ENCODE results near the gene NEK2. TPM values are rescaled to one million over a fixed set of nuclear protein-coding genes. Genes with fewer than 3 reads are reported as not detected.

The NEK2 gene
- total and polyA plus RNA-seq, 8 donors: 1.5 to 6.1 (median 4.6) TPM; not detected in 3

DNA sequence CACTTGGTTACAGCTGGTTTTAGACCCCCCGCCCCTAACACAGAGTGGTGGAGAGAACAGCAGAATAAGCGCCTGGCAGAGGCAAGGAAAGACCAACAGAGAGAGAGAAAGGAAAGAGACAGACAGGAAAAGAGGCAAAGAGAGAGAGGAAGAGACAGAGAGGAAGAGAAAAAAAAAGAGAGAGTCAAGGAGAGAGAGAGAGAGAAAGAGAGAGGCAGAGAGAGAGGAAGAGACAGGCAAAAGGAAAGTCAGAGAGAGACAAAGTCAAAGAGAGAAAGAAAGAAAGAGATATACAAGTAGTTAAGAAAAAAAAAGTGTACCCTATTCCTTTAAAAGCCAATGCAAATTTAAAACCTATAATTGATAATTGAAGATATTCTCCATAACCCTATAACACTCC, 13.0 kb upstream of the NEK2 start:
- intact Hi-C loops (cut with DNase I; ENCODE audit: low total_unique reads): loop anchor here (10.0 kb wide), 2 partner anchors 336 to 766 kb away; no protein-coding TSS in a partner anchor
- Histone ChIP-seq H3K36me3 (no peaks in the 10 kb centered on the region), H3K9me3 (no peaks in the 10 kb centered on the region), H3K27ac (no peak overlapping the region), H3K4me3 (no peak overlapping the region), H3K27me3 (peaks cover 0 to 5% (median 0%) of the 10 kb centered on the region in 3 donors), H3K4me1 (no peaks in the 10 kb centered on the region)
- WGBS, 5 donors: 89 to 94% (median 93%) methylated on average over 2 of the region's 2 CpGs
- TF ChIP-seq EP300 (IDR thresholded peaks at IDR 0.05) (no peak), POLR2AphosphoS5 (IDR thresholded peaks at IDR 0.05) (no peak), POLR2A (IDR thresholded peaks at IDR 0.05) (no peak)
- no peak for DNase-seq

GRCh38 chr1:211687462-211688215, 12.2 kb upstream of the NEK2 start:
- TF ChIP-seq POLR2AphosphoS5 (IDR thresholded peaks at IDR 0.05): no peak
- TF ChIP-seq POLR2A (IDR thresholded peaks at IDR 0.05): no peak
- TF ChIP-seq, protein P1, sequence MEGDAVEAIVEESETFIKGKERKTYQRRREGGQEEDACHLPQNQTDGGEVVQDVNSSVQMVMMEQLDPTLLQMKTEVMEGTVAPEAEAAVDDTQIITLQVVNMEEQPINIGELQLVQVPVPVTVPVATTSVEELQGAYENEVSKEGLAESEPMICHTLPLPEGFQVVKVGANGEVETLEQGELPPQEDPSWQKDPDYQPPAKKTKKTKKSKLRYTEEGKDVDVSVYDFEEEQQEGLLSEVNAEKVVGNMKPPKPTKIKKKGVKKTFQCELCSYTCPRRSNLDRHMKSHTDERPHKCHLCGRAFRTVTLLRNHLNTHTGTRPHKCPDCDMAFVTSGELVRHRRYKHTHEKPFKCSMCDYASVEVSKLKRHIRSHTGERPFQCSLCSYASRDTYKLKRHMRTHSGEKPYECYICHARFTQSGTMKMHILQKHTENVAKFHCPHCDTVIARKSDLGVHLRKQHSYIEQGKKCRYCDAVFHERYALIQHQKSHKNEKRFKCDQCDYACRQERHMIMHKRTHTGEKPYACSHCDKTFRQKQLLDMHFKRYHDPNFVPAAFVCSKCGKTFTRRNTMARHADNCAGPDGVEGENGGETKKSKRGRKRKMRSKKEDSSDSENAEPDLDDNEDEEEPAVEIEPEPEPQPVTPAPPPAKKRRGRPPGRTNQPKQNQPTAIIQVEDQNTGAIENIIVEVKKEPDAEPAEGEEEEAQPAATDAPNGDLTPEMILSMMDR (IDR thresholded peaks at IDR 0.05): no peak
- no peak for TF ChIP-seq EP300 (IDR thresholded peaks at IDR 0.05)
- H3K4me3 ChIP-seq: no peak overlapping the region
- H3K27ac ChIP-seq: no peak overlapping the region
- WGBS, 5 donors: 88 to 92% (median 92%) methylated on average over 16 of the region's 16 CpGs
- H3K4me1 ChIP-seq: no peaks in the 10 kb centered on the region
- DNase-seq: no peak
- H3K27me3 ChIP-seq: peaks cover 0 to 5% (median 0%) of the 10 kb centered on the region in 3 donors
- H3K9me3 ChIP-seq: no peaks in the 10 kb centered on the region
- intact Hi-C loops (cut with DNase I; ENCODE audit: low total_unique reads): loop anchor here (10.0 kb wide), 2 partner anchors 337 to 767 kb away; no protein-coding TSS in a partner anchor
- no peaks in the 10 kb centered on the region for H3K36me3 ChIP-seq

GRCh38 chr1:211685823-211686222, 10.4 kb upstream of the NEK2 start:
- Histone ChIP-seq H3K4me1 (peaks cover 0 to 5% (median 0%) of the 10 kb centered on the region in 4 donors), H3K4me3 (no peak overlapping the region), H3K27me3 (peaks cover 0 to 5% (median 0%) of the 10 kb centered on the region in 3 donors), H3K27ac (no peak overlapping the region), H3K36me3 (no peaks in the 10 kb centered on the region), H3K9me3 (no peaks in the 10 kb centered on the region)
- no peak for DNase-seq
- TF ChIP-seq, protein P1 (IDR thresholded peaks at IDR 0.05): no peak
- no peak for TF ChIP-seq POLR2AphosphoS5 (IDR thresholded peaks at IDR 0.05)
- no peak for TF ChIP-seq EP300 (IDR thresholded peaks at IDR 0.05)
- TF ChIP-seq POLR2A (IDR thresholded peaks at IDR 0.05): no peak
- 82 to 91% (median 88%) methylated on average over 7 of the region's 7 CpGs for WGBS, 5 donors
- intact Hi-C loops (cut with DNase I; ENCODE audit: low total_unique reads): loop anchor here (10.0 kb wide), 2 partner anchors 339 to 769 kb away; no protein-coding TSS in a partner anchor

GRCh38 chr1:211684791-211685190, 9.4 kb upstream of the NEK2 start:
- TF ChIP-seq POLR2AphosphoS5 (IDR thresholded peaks at IDR 0.05) (no peak), POLR2A (IDR thresholded peaks at IDR 0.05) (no peak), EP300 (IDR thresholded peaks at IDR 0.05) (no peak)
- TF ChIP-seq, protein P1 (IDR thresholded peaks at IDR 0.05): no peak
- Histone ChIP-seq H3K27me3 (peaks cover 0 to 5% (median 0%) of the 10 kb centered on the region in 3 donors), H3K4me1 (peaks cover 0 to 5% (median 0%) of the 10 kb centered on the region in 4 donors), H3K4me3 (no peak overlapping the region), H3K9me3 (no peaks in the 10 kb centered on the region), H3K36me3 (no peaks in the 10 kb centered on the region), H3K27ac (no peak overlapping the region)
- DNase-seq: no peak
- intact Hi-C loops (cut with DNase I; ENCODE audit: low total_unique reads): loop anchor here (5.0 to 10.0 kb wide), 3 partner anchors 148 to 770 kb away; partner anchors contain the start of gene LPGAT1
- WGBS, 5 donors: 78 to 89% (median 85%) methylated on average over 3 of the region's 3 CpGs
